Esophagus squamous epithelium (tissue), 4 donors: ENCODE measurements around the gene KCNJ10.

Source experiments
- CTCF ChIP-seq, 6 experiments: fragments of 450-650 bp in 4 of 6; fragments of 200-600 bp in 2 of 6; sonication (generic) in 2 of 6; IDR thresholded peaks; one replicate each; pipeline ENCODE4 v1.5.1; 2016 to 2019; ENCODE audit warnings: antibody characterized with exemption in 6 of 6, mild to moderate bottlenecking in 4 of 6, moderate library complexity in 4 of 6
- POLR2A ChIP-seq, 4 donors: fragments of 450-650 bp; IDR thresholded peaks; one replicate each; pipeline ENCODE4 v1.6.1; 2017; ENCODE audit warnings: antibody characterized with exemption in 4 of 4, mild to moderate bottlenecking in 4 of 4, moderate library complexity in 3 of 4

GRCh38 chr1:159982280-159982679 lies 87.7 kb downstream of the KCNJ10 start:
- TF ChIP-seq CTCF (IDR thresholded peaks at IDR 0.05), result no peak
- no peak for TF ChIP-seq POLR2A (IDR thresholded peaks at IDR 0.05)
